Measurements from ENCODE around the gene MRPL43. TPM values are rescaled to one million over a fixed set of nuclear protein-coding genes. Genes with fewer than 3 reads are reported as not detected.

The MRPL43 gene
- total and polyA plus RNA-seq, 2 experiments from 2014 or later, result 60.4 to 126 TPM

- no peaks in the 10 kb centered on the region for H3K9me2 ChIP-seq (ENCODE audit: insufficient read depth)
- H3K4me3 ChIP-seq, result no peak overlapping the region
- H4K20me1 ChIP-seq (replicated peaks; ENCODE audit: insufficient read depth), result no peaks in the 10 kb centered on the region
- no peaks in the 10 kb centered on the region for H3K79me2 ChIP-seq (replicated peaks; ENCODE audit: insufficient read depth)
- H3K27me3 ChIP-seq (ENCODE audit: insufficient read depth), result peaks cover 42% of the 10 kb centered on the region
- no peak overlapping the region for H2AFZ ChIP-seq
- Mint-ChIP-seq H3K4me3 (no peak overlapping the region), H3K27ac (no peak overlapping the region), H3K9me3 (no peaks in the 10 kb centered on the region), H3K36me3 (ENCODE audit: low read depth) (no peaks in the 10 kb centered on the region; the same call in 2 of the 3 replicates), H3K27me3 (ENCODE audit: insufficient read depth, low read depth, poor library complexity) (peaks cover 52% of the 10 kb centered on the region), H3K4me1 (peaks cover 9% of the 10 kb centered on the region; the same call in 2 of the 3 replicates)
- H3K36me3 ChIP-seq (ENCODE audit: insufficient read depth), result no peaks in the 10 kb centered on the region
- DNase-seq (ENCODE audit: low spot score) (no peak), ATAC-seq (no peak)
- H3K4me2 ChIP-seq, result no peak overlapping the region
- no peak overlapping the region for H3K27ac ChIP-seq (ENCODE audit: low read depth)
- no peak for TF ChIP-seq JUNB (IDR thresholded peaks at IDR 0.05; ENCODE audit: unreplicated experiment)
- no peak for TF ChIP-seq ZNF462 (CRISPR knock-in tag; IDR thresholded peaks at IDR 0.05)
- H3F3A ChIP-seq (replicated peaks; ENCODE audit: low read depth), result no peaks in the 10 kb centered on the region
- H3K4me1 ChIP-seq (ENCODE audit: insufficient read depth), result peaks cover 9% of the 10 kb centered on the region; the same call in 1 of the 2 replicates
Observed at GRCh38 chr10:101021692-101022251, 34.5 kb upstream of the MRPL43 start.

- H3K27ac Mint-ChIP-seq, result no peak overlapping the region
- Histone ChIP-seq H3K27ac (ENCODE audit: low read depth) (no peak overlapping the region), H3K27me3 (ENCODE audit: insufficient read depth) (peaks cover 47% of the 10 kb centered on the region), H4K20me1 (replicated peaks; ENCODE audit: insufficient read depth) (no peaks in the 10 kb centered on the region), H3K9me2 (ENCODE audit: insufficient read depth) (no peaks in the 10 kb centered on the region), H3F3A (replicated peaks; ENCODE audit: low read depth) (no peaks in the 10 kb centered on the region), H3K79me2 (replicated peaks; ENCODE audit: insufficient read depth) (no peaks in the 10 kb centered on the region), H3K4me2 (no peak overlapping the region), H3K4me1 (ENCODE audit: insufficient read depth) (peaks cover 9% of the 10 kb centered on the region; the same call in 1 of the 2 replicates), H3K4me3 (no peak overlapping the region), H2AFZ (no peak overlapping the region), H3K36me3 (ENCODE audit: insufficient read depth) (no peaks in the 10 kb centered on the region)
- peaks cover 5% of the 10 kb centered on the region; the same call in 2 of the 3 replicates for H3K4me1 Mint-ChIP-seq
- peaks cover 56% of the 10 kb centered on the region for H3K27me3 Mint-ChIP-seq (ENCODE audit: insufficient read depth, low read depth, poor library complexity)
- no peak overlapping the region for H3K4me3 Mint-ChIP-seq
- no peaks in the 10 kb centered on the region for H3K9me3 Mint-ChIP-seq
- ATAC-seq (no peak), DNase-seq (ENCODE audit: low spot score) (no peak)
- H3K36me3 Mint-ChIP-seq (ENCODE audit: low read depth), result no peaks in the 10 kb centered on the region; the same call in 2 of the 3 replicates
- TF ChIP-seq STAT1 (IDR thresholded peaks at IDR 0.05; ENCODE audit: unreplicated experiment), result no peak
- no peak for TF ChIP-seq REST (IDR thresholded peaks at IDR 0.05; ENCODE audit: unreplicated experiment)
- no peak for TF ChIP-seq ZNF331 (CRISPR knock-in tag; IDR thresholded peaks at IDR 0.05; ENCODE audit: low read depth)
- TF ChIP-seq EZH2 (IDR thresholded peaks at IDR 0.05; ENCODE audit: low read depth, unreplicated experiment), result no peak
Observed at GRCh38 chr10:101021239-101021638, 33.9 kb upstream of the MRPL43 start.
